GM19438 (cell line): Measurements from ENCODE around the gene CHRND.
"Not testable (repeated sequence)": the region's sequence is repeated elsewhere in the genome, so short reads cannot be mapped to it uniquely, and the experiment has no call there.

Experiments
- ATAC-seq: cut with Tn5 transposase; IDR thresholded peaks from one replicate; pipeline ENCODE4 v1.9.1; 2021; ENCODE audit warnings: low read depth; ENCODE audit not compliant: unreplicated experiment

The CHRND gene

DNA sequence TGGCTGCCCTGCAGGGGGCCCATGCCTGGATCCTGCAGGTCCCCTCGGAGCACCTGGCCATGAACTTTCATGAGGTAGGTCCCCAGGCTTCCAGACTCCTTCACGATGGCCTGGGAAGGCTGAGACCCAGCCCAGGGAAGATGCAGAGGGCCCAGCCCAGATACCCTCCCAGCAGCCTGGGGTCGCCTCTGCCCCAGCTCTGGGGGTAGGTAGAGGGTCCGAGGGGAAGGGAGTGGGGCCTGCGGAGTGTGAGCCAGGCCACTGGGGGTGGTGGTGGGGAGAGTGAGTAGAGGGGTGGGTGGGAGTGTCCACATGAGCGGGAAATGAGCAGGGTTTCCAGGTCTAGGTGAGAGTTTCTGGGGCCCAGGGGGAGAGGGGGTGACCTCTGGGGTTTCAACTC is 1.2 kb upstream of the CHRND start:
- no peak for ATAC-seq

- ATAC-seq, result no peak
Observed at GRCh38 chr2:232525199-232525598, 761 bp upstream of the CHRND start.

DNA sequence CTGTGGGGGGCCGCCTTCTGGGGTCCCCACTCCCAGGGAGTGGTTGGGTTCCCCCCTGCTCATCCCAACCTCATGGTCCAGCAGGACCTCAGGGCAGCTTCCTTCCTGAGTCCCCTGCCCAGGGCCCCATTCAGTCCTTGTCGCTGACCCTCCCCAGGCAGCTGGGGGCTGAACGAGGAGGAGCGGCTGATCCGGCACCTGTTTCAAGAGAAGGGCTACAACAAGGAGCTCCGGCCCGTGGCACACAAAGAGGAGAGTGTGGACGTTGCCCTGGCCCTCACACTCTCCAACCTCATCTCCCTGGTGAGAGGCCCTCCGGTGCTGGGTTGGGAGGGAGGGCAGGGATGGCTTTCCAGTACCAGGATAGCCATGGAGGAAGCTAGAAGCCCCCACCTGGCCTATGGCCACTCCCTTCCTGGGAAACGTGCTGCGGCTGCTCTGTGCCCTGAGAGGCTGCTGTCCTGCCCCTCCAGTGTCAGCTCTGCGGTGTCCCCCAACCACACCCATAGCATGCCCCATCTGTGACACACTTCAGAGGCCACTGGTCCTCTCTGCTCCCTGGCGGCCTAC is 497 bp downstream of the CHRND start:
- ATAC-seq, result no peak

DNA sequence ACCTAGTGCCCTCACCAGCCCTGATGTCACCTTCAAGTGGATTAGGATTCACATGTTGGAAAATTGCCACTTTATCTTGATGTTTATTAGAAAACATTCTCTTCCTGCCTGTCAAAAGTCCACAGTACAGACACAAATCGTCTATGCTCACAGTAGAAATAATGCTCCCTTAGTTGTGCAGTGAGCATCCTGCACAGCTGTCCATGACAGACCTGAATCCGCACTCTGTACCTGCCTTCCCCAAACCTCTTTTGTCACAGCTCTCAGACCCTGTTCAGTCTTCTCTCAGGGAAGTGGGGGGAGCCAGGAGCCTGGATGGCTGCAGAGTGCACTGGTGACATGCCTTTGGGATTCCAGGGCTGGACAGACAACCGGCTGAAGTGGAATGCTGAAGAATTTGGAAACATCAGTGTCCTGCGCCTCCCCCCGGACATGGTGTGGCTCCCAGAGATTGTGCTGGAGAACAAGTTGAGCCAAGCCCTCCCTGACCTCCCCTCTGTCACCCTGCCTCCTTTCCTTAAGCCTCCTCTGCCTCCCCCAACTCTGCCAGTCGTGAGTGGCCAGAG is 2.0 kb downstream of the CHRND start:
- no peak for ATAC-seq

DNA sequence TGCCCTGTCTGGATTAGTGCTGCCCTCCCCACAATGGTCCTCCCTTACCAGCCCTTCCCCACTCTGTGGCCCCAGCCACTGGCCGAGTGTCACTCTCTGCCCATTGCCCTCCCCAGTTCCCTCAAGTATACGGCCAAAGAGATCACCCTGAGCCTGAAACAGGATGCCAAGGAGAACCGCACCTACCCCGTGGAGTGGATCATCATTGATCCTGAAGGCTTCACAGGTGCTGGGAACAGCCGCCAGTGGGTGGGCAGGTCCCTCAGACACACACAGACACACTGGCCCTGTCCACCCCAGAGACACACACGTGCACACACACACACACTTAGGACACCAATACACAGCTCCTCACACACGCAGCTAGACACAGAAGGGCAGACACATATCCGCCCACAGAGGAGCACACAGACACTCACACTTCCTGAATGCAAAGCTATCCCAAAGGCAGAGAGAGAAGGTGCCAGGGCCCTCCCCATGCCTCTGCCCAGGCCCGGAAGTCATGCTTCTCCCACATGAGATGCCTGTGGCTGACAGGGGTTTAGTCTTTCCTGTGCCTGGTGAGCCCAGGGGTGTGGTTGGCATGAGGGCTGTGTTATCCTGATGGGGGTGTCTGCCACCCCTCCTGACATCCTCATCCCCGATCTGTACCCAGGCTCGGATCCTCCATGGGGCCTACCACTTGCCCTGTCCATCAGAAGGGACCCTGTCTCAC is 2.9 kb downstream of the CHRND start:
- no peak for ATAC-seq

DNA sequence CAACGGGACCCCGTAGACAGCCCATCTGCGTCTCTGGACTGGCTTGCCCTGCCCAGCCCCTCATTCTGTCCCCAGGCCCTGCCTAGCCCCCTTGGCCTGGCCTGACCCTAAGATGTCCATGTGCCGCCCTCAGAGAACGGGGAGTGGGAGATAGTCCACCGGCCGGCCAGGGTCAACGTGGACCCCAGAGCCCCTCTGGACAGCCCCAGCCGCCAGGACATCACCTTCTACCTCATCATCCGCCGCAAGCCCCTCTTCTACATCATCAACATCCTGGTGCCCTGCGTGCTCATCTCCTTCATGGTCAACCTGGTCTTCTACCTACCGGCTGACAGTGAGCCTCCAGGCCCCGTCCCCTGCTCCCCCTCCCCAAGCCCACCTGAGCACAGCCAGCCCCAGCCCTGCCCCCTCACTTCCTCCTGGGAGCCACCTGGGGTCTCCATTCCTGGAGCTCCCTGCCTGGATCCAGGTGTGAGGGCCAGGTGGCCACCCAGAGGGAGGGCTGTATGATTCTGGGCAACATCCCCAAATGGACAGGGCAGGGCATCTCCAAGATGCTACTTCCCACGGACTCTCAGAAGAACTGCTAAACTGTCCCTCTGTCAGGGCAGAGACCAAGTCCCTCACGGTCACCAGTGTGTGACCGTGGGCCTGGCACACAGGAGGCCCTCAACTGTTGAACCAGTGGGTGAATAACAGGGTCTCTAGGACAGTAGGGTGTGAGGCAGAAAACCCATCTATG is 4.0 kb downstream of the CHRND start:
- ATAC-seq, result no peak

- ATAC-seq, result no peak
Observed at GRCh38 chr2:232530626-232531260, 4.8 kb downstream of the CHRND start.

DNA sequence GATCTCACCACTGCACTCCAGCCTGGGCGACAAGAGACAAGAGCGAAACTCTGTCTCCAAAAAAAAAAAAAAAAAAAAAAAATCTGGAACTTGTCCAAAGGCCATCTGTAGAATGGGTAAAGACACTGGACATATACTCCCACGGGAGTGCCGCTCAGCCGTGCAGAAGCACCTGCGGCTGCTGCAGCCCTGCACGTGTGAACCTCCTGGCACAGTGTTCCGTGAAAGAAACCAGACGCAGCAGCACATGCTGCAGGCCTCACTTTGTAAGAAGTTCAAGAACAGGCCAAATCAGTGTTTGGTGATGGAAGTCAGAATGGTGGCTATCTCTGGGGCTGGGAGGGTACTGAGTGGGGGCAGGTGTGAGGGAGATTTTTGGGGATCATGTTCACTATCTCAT is 6.5 kb downstream of the CHRND start:
- ATAC-seq, result no peak

GRCh38 chr2:232532821-232533220 is 6.9 kb downstream of the CHRND start:
- ATAC-seq, result not testable (repeated sequence)

- no peak for ATAC-seq
Observed at GRCh38 chr2:232533944-232534710, 8.2 kb downstream of the CHRND start.

GRCh38 chr2:232534940-232535651 is 9.1 kb downstream of the CHRND start:
- no peak for ATAC-seq

DNA sequence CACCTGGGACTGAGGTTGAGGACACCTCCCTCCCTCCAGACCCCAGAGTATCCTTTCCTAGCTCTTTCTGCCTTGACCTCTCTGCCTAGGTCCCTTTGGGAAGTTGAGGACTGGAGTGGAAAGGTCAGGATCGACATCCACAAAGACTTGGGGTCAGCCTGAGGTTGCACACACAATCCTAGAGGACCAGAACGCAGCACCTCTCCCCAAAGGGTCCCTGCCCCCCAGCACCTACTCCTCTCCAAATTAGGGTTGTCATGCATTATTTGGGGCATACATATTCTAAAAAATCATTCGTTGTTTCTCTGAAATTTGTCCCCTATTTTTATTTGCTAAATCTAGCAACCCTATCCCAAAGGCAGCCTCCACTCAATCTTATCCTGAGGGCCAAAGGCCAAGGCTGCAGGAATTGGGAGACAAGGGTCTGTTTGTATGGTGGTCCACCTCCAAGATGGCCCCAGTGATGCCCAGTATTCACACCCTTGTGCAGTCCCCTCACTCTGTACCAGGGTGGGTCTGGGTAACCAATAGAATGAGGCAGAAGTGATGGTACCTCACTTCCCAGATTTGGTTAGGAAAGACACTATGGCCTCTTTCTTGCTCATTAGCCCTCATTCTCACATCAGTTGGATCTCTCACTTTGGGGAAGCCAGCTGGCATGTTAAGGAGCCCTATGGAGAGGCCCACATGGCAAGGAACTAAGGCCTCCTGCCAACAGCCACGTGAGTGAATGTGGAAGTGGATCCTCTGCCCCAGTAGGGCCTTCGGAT is 10.0 kb downstream of the CHRND start:
- ATAC-seq, result no peak

DNA sequence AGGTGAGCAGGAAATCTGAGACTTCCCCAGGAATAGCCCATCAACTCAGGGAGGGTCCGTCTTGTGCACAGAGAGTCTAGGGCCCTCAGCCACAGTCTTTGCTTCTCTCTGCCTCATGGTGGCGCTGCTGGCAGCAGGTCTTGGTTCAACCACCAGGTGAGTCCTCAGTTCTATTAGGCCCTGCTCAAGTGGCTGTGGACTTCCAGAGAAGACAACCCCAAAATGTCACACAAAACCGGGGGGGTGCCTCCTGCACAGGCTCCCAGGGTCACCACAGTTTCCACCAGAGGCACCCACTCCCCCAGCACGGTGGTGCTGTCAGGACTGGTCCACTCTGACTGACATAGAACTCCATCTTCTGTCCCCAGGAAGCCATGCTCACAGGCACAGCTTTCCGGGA is 11.1 kb downstream of the CHRND start:
- no peak for ATAC-seq

GRCh38 chr2:232537499-232537898 is 11.5 kb downstream of the CHRND start:
- no peak for ATAC-seq

DNA sequence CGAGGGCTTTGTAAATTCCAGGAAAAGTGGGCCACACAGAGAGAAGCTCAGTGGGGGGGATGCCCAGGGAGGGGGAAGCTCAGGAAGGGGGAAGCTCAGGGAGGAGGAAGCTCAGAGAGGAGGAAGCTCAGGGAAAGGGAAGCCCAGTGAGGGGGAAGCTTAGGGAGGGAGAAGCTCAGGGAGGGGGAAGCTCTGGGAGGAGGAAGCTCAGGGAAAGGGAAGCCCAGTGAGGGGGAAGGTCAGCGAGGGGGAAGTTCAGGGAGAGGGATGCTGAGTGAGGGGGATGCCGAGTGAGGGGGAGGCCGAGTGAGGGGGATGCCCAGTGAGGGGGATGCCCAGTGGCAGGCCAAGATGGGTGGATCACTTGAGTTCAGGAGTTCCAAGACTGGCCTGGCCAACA is 12.7 kb downstream of the CHRND start:
- no peak for ATAC-seq

DNA sequence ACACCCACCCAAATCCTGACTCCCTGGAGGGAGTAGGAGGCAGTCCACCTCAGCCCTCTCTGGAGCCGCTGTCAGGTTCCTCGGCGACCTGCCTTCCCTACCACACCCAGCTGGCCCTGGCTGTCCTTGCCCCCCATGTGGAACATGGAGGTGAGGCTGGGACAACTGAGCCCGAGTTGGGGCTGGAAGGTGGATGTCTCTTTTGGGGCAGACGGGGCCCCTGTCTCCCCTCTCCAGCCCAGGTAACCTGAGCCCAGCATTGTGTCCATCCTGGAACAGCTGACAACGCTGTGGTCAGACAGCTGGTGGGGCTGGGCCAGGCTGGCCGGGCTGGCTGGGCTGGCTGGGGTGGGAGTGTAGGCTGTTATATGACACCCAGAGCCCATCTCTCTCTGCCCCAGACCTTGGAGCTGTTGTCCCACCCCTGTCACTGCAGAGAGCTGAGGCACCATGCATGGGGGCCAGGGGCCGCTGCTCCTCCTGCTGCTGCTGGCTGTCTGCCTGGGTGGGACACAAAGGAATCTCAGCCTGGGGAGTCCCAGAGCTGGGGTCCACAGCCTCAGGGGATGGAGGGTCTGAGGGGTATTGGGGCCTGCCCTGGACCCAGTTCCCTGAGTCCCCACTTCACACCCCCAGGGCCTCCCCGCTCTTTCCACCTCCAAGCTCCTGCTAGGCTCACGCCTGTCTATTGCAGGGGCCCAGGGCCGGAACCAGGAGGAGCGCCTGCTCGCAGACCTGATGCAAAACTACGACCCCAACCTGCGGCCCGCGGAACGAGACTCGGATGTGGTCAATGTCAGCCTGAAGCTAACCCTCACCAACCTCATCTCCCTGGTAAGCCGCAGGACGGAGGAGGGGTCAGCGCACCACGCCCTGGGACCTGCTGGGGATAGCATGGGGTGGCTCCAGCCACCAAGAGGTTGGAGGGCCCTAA is 13.6 kb downstream of the CHRND start, which contains the start of gene CHRNG:
Gene CHRNG, plus strand, starts transcription at position 395 of the 934 bp plus-strand sequence. Its CDS starts 56 bp downstream, at position 451.
- no peak for ATAC-seq

DNA sequence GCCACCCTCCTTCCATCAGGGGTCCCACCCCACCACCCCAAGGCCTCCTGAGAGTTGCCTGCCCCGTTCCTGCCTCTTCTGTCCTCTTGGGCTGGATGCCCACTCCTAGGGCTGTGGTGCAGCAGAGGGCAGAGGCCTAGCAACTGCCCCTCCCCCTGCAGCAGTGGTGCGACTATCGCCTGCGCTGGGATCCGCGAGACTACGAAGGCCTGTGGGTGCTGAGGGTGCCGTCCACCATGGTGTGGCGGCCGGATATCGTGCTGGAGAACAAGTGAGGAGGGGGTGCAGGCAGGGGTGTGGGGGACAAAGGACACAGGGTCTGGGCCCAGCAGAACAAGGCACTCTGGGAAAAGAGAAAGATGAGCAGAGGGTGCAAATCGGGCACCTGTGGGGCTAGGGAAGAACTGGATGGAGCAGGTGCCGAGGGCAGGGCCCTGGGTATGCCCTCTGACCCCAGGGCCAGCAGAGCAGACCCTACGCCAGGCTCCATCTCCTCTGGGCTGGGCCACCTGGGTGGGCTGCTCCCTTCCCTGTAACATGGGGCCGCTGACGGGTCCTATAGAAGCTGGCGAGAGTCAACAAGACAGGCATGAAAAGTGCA is 14.6 kb downstream of the CHRND start:
- no peak for ATAC-seq
